ENCODE results near the gene GPNMB. TPM values are rescaled to one million over a fixed set of nuclear protein-coding genes. Genes with fewer than 3 reads are reported as not detected.

Gene GPNMB
- total and polyA plus RNA-seq, 10 of the 15 experiments (the other 5 are each of a cell fraction or from before 2014, with no cell fraction given), result 5.9 to 22.3 (median 10.0) TPM

GRCh38 chr7:23254051-23254681 lies 7.6 kb downstream of the GPNMB start:
- Histone ChIP-seq H3K4me2 (ENCODE audit: control insufficient read depth, insufficient read depth) (no peak overlapping the region), H3K9ac (ENCODE audit: control insufficient read depth, insufficient read depth, low read length) (no peak overlapping the region), H2AFZ (ENCODE audit: control insufficient read depth, low read depth, low read length) (no peak overlapping the region), H3K4me1 (ENCODE audit: control insufficient read depth, insufficient read depth, low read length) (no peaks in the 10 kb centered on the region), H4K20me1 (ENCODE audit: control insufficient read depth, insufficient read depth) (no peaks in the 10 kb centered on the region), H3K9me3 (replicated peaks; ENCODE audit: control insufficient read depth, insufficient read depth, low read length) (peaks cover 2% of the 10 kb centered on the region; the same call in 2 of the 3 replicates), H3K79me2 (ENCODE audit: control insufficient read depth, insufficient read depth, low read length) (no peaks in the 10 kb centered on the region), H3K27ac (ENCODE audit: control insufficient read depth, insufficient read depth) (no peak overlapping the region), H3K36me3 (ENCODE audit: control insufficient read depth in 2 of 2, insufficient read depth in 2 of 2, low read length in 1 of 2) (no peaks in the 10 kb centered on the region), H3K27me3 (replicated peaks in 1 of 2; ENCODE audit: control insufficient read depth in 2 of 2, insufficient read depth in 2 of 2, low read length in 1 of 2) (no peaks in the 10 kb centered on the region; a peak in 1 of 4 replicates), H3K4me3 (no peak overlapping the region)
- ATAC-seq (no peak), DNase-seq (ENCODE audit: low read depth, low spot score) (no peak), FAIRE-seq (no peak)
- RAD21 ChIA-PET (ENCODE audit: unreplicated experiment), result no interaction called here
- POLR2A ChIA-PET, result no interaction called here
- SMC1A ChIA-PET (ENCODE audit: uncharacterized antibody, unreplicated experiment), result interaction anchor here (0.7 to 1.2 kb wide), 5 partner anchors 12 to 459 kb away, joined by 3 read pairs; no protein-coding TSS in a partner anchor
- no TSS peak for BruUV-seq (replicated peaks)
- 42% methylated on average over 7 of the region's 7 CpGs for WGBS (ENCODE audit: insufficient coverage, insufficient replicate concordance, low lambda C conversion rate, missing lambda C conversion rate)
- intact Hi-C loops (cut with micrococcal nuclease; ENCODE audit: unreplicated experiment) (no loop called here), in situ Hi-C loops (cut with MboI) (no loop called here)
- CTCF ChIA-PET, result interaction anchor here (0.9 to 3.8 kb wide), 4 partner anchors 8 to 70 kb away, joined by 3 to 31 read pairs (median 4); no protein-coding TSS in a partner anchor
- no peak for TF ChIP-seq GATAD2B (conservative IDR thresholded peaks at IDR 0.05; ENCODE audit: low read depth)
- no peak for TF ChIP-seq RB1 (IDR thresholded peaks at IDR 0.05; ENCODE audit: borderline replicate concordance)
- no peak for TF ChIP-seq ZBTB33 (IDR thresholded peaks at IDR 0.05)
- no peak for TF ChIP-seq SMC3 (IDR thresholded peaks at IDR 0.05; ENCODE audit: borderline replicate concordance, low read length)
- TF ChIP-seq BRCA1 (IDR thresholded peaks at IDR 0.05; ENCODE audit: low read depth, low read length), result no peak
- no peak for TF ChIP-seq ZNF622 (IDR thresholded peaks at IDR 0.05)
- no peak for TF ChIP-seq JUNB (IDR thresholded peaks at IDR 0.05)
- TF ChIP-seq ETV6 (conservative IDR thresholded peaks at IDR 0.05 in 1 of 2, IDR thresholded peaks at IDR 0.05 in 1 of 2; ENCODE audit: borderline replicate concordance in 1 of 2, low read depth in 1 of 2), result no peak
- TF ChIP-seq RFX5 (IDR thresholded peaks at IDR 0.05; ENCODE audit: low read depth, low read length), result no peak
- TF ChIP-seq PBX3 (IDR thresholded peaks at IDR 0.05; ENCODE audit: insufficient replicate concordance, low read depth, low read length), result no peak
- no peak for TF ChIP-seq CREB1 (IDR thresholded peaks at IDR 0.05; ENCODE audit: low read depth)
- TF ChIP-seq DPF2 (IDR thresholded peaks at IDR 0.05), result no peak
- no peak for TF ChIP-seq EP300 (IDR thresholded peaks at IDR 0.05; ENCODE audit: borderline replicate concordance in 1 of 2, control insufficient read depth in 1 of 2, low read depth in 2 of 2, low read length in 2 of 2)
- no peak for TF ChIP-seq ZSCAN29 (IDR thresholded peaks at IDR 0.05)
- no peak for TF ChIP-seq RELA (IDR thresholded peaks at IDR 0.05; ENCODE audit: borderline replicate concordance, partially characterized antibody)
- TF ChIP-seq CBX3 (IDR thresholded peaks at IDR 0.05; ENCODE audit: borderline replicate concordance, low read depth), result no peak
- TF ChIP-seq BHLHE40 (IDR thresholded peaks at IDR 0.05; ENCODE audit: borderline replicate concordance in 1 of 2, low read depth in 2 of 2, low read length in 1 of 2), result no peak
- no peak for TF ChIP-seq ZNF274 (IDR thresholded peaks at IDR 0.05; ENCODE audit: insufficient read depth, insufficient read length)
- no peak for TF ChIP-seq CEBPZ (IDR thresholded peaks at IDR 0.05; ENCODE audit: low read depth, low read length)

All from GM12878 (cell line).